Measurements from ENCODE around the gene SHROOM3. TPM values are rescaled to one million over a fixed set of nuclear protein-coding genes. Genes with fewer than 3 reads are reported as not detected.

Gene SHROOM3
- total and polyA plus RNA-seq, 2 donors (not counting 3 experiments of a cell fraction or from before 2014, with no cell fraction given) = 2.7 to 6.7 TPM

DNA sequence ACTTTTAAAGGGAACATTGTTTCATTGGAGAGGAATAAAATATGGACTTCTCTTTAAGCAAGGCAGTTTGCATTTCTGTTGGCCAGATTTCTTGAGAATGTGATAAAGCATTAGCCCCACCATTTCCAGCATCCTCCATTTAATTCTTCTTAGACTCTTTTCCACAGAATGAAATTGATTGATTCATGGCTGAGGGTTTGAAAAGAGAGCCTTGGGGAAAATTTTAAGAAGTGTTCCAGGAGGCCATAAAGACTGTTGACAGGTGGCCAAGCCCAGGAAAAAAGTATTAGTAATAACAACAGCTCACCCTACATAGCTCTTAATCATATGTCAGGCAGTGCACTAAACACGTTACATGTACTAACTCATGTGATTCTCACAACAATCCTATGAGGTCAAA is 53.4 kb downstream of the SHROOM3 start:
- Histone ChIP-seq H3K36me3 (ENCODE audit: control insufficient read depth in 2 of 2, extremely low read depth in 1 of 2, insufficient read depth in 2 of 2, low read length in 2 of 2) (no peaks in the 10 kb centered on the region), H3K4me3 (replicated peaks in 1 of 3; ENCODE audit: insufficient read depth in 1 of 3, low read depth in 1 of 3, low read length in 3 of 3) (no peak overlapping the region), H4K20me1 (replicated peaks; ENCODE audit: control insufficient read depth, extremely low read depth, insufficient read depth, low read length) (no peaks in the 10 kb centered on the region), H3K9me1 (replicated peaks; ENCODE audit: control insufficient read depth, extremely low read depth, insufficient read depth, low read length) (no peaks in the 10 kb centered on the region), H2AFZ (ENCODE audit: low read depth, low read length) (no peak overlapping the region), H3K79me2 (ENCODE audit: control insufficient read depth, insufficient read depth, low read length) (no peaks in the 10 kb centered on the region), H3K4me1 (ENCODE audit: control insufficient read depth, extremely low read depth, insufficient read depth, low read length) (no peaks in the 10 kb centered on the region), H3K27me3 (ENCODE audit: control insufficient read depth in 2 of 2, insufficient read depth in 2 of 2, low read length in 2 of 2) (peaks cover 15 to 23% of the 10 kb centered on the region in 2 experiments), H3K4me2 (ENCODE audit: insufficient read depth, low read length) (no peak overlapping the region), H3K9me3 (replicated peaks; ENCODE audit: control insufficient read depth, insufficient read depth, low read length) (no peaks in the 10 kb centered on the region), H3K27ac (ENCODE audit: insufficient read depth, low read depth, low read length) (no peak overlapping the region), H3K9ac (replicated peaks; ENCODE audit: extremely low read depth, insufficient read depth, low read length) (no peak overlapping the region)
- intact Hi-C loops (cut with micrococcal nuclease) (no loop called here), dilution Hi-C loops (cut with MboI; ENCODE audit: extremely low pct_ligation_motif_present, low sequenced_read_pairs) (no loop called here)
- DNase-seq (ENCODE audit: low read depth, low spot score) (no peak), FAIRE-seq (no peak)
- BruUV-seq (replicated peaks) = no TSS peak
- CTCF ChIA-PET = interaction anchor here (1.7 kb wide), 1 partner anchor 13 kb away, joined by 5 read pairs; no protein-coding TSS in a partner anchor
- TF ChIP-seq, protein P1, sequence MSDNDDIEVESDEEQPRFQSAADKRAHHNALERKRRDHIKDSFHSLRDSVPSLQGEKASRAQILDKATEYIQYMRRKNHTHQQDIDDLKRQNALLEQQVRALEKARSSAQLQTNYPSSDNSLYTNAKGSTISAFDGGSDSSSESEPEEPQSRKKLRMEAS (IDR thresholded peaks at IDR 0.05; ENCODE audit: insufficient read depth, insufficient read length) = no peak
- TF ChIP-seq GATA2 (IDR thresholded peaks at IDR 0.05; ENCODE audit: insufficient read depth, insufficient read length, low read depth, low read length) (no peak), POLR2AphosphoS5 (IDR thresholded peaks at IDR 0.05; ENCODE audit: insufficient read depth, low read depth, low read length) (no peak), CTCF (IDR thresholded peaks at IDR 0.05; ENCODE audit: extremely low read depth in 1 of 2, insufficient read depth in 1 of 2, low read depth in 1 of 2, low read length in 2 of 2) (no peak), EZH2 (IDR thresholded peaks at IDR 0.05; ENCODE audit: borderline replicate concordance, low read depth, low read length, severe bottlenecking) (no peak), JUN (IDR thresholded peaks at IDR 0.05; ENCODE audit: borderline replicate concordance, insufficient read depth, insufficient read length, low read depth) (no peak), FOS (IDR thresholded peaks at IDR 0.05; ENCODE audit: borderline replicate concordance, insufficient read depth, low read length) (no peak), POLR2A (IDR thresholded peaks at IDR 0.05; ENCODE audit: low read depth, low read length) (no peak)
- POLR2A ChIA-PET = no interaction called here

Measured in endothelial cell of umbilical vein (primary cell).